RWPE2 (cell line): ENCODE data around the gene ZNF48.

ENCODE experiments used
- ATAC-seq: fragments of 200-7000 bp; cut with Tn5 transposase; 3 replicates; pipeline ENCODE4 v1.9.1; 2021; ENCODE audit warnings: low read depth
- DNase-seq: peaks from one replicate; pipeline ENCODE4 v3.0.0-alpha.2; 2020; ENCODE audit warnings: low spot score
- H3K27ac ChIP-seq: fragments of 450-650 bp; 2 replicates; pipeline ENCODE4 v1.5.1; 2017; ENCODE audit warnings: mild to moderate bottlenecking; ENCODE audit not compliant: poor library complexity, severe bottlenecking
- H3K27me3 ChIP-seq: fragments of 250-450 bp; sonication (Bioruptor Pico); 2 replicates; pipeline ENCODE4 v1.5.1; 2021; ENCODE audit warnings: mild to moderate bottlenecking, moderate library complexity; ENCODE audit not compliant: insufficient read depth, poor library complexity, severe bottlenecking
- H3K36me3 ChIP-seq: fragments of 250-450 bp; sonication (Bioruptor Pico); 2 replicates; pipeline ENCODE4 v1.5.1; 2020; ENCODE audit warnings: low read depth, mild to moderate bottlenecking, moderate library complexity
- H3K4me1 ChIP-seq: fragments of 250-450 bp; sonication (Bioruptor Pico); 2 replicates; pipeline ENCODE4 v1.5.1; 2021; ENCODE audit warnings: mild to moderate bottlenecking, moderate library complexity; ENCODE audit not compliant: insufficient read depth, poor library complexity, severe bottlenecking
- H3K4me3 ChIP-seq: fragments of 250-450 bp; sonication (Bioruptor Pico); 2 replicates; pipeline ENCODE4 v1.5.1; 2021; ENCODE audit warnings: mild to moderate bottlenecking, moderate library complexity; ENCODE audit not compliant: severe bottlenecking
- H3K9me3 ChIP-seq: fragments of 250-450 bp; sonication (Bioruptor Pico); 2 replicates; pipeline ENCODE4 v1.5.1; 2021; ENCODE audit warnings: mild to moderate bottlenecking, moderate library complexity; ENCODE audit not compliant: severe bottlenecking
- TF ChIP-seq, protein P1 (sequence below): fragments of 450-650 bp; IDR thresholded peaks from one replicate; pipeline ENCODE4 v1.5.1; 2017; ENCODE audit warnings: mild to moderate bottlenecking, moderate library complexity; ENCODE audit not compliant: poor library complexity, severe bottlenecking

The ZNF48 gene

DNA sequence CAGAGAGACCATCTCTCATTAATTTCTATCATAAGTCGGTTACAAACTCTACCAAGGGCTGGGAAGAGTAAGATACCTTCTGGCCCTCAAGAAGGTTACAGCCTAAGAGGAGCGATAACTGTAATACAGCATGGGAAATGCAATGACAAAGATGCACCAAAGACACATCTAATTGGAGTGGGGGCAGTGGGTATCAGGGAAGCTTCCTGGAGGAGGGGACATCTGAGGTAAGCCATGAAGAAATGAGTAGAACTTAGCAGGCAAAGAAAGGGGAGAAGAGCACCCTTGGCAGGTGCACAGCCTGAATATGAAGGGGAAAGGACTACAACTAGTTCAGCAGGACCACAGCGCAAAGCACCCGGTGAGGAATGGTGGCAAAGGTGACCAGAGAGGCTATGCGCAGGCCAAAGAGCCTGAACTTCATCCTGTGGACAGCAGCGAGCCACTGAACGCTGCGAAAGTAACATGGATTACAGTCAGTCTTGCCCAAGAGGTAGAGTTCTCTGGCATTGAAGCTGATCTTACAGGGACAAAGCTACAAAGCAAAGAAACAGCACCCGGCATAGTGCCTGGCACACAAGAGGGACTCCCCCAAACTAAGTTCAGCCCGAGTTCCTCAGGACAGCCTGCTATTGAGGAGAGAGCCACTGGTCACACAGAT lies 27.7 kb upstream of the ZNF48 start:
- H3K27me3 ChIP-seq, result no peaks in the 10 kb centered on the region
- peaks cover 54% of the 10 kb centered on the region for H3K36me3 ChIP-seq
- TF ChIP-seq, protein P1, sequence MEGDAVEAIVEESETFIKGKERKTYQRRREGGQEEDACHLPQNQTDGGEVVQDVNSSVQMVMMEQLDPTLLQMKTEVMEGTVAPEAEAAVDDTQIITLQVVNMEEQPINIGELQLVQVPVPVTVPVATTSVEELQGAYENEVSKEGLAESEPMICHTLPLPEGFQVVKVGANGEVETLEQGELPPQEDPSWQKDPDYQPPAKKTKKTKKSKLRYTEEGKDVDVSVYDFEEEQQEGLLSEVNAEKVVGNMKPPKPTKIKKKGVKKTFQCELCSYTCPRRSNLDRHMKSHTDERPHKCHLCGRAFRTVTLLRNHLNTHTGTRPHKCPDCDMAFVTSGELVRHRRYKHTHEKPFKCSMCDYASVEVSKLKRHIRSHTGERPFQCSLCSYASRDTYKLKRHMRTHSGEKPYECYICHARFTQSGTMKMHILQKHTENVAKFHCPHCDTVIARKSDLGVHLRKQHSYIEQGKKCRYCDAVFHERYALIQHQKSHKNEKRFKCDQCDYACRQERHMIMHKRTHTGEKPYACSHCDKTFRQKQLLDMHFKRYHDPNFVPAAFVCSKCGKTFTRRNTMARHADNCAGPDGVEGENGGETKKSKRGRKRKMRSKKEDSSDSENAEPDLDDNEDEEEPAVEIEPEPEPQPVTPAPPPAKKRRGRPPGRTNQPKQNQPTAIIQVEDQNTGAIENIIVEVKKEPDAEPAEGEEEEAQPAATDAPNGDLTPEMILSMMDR, result no peak
- H3K9me3 ChIP-seq, result no peaks in the 10 kb centered on the region
- ATAC-seq (no peak), DNase-seq (no peak)
- H3K4me3 ChIP-seq, result peak overlapping the region; percentile 92
- no peaks in the 10 kb centered on the region for H3K4me1 ChIP-seq
- peak overlapping the region; percentile 70 for H3K27ac ChIP-seq

DNA sequence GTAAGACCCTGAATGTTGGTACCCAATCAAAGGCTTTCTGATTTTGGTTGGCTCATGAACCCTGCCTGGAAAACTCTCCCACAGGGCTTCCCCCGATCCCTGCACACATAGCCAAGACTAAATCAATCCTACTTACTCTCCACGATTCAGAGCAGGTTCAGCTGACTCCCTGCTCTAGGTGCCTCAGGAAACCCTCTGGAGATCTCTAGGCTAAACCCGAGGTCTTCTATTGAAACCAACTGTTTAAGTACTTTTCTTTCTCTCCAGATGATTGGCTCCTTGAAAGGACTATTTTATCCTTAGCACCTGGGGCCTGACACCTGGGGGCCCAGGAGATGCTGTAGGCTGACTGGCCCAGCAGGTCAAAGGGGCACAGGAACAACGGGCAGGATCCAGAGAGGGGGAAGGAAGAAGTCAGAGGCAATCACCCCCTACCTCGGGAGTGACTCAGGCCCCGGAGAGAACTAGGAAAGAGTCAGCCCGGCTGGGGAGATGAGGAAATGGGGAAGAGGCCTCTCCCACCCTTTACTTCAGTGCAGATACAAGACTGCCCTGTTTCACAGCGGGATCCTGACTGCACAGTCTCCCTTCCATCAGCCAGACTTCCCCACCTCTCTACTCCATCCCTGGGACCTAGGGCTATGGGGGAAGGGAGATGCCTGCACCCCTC lies 27.0 kb upstream of the ZNF48 start:
- Histone ChIP-seq H3K27ac (peak overlapping the region; percentile 70), H3K36me3 (peaks cover 46% of the 10 kb centered on the region), H3K4me3 (peak overlapping the region; percentile 92), H3K4me1 (no peaks in the 10 kb centered on the region), H3K9me3 (no peaks in the 10 kb centered on the region), H3K27me3 (no peaks in the 10 kb centered on the region)
- TF ChIP-seq, protein P1, result no peak
- DNase-seq, result no peak
- ATAC-seq, result peak; percentile 14; the same call in 1 of the 3 replicates

DNA sequence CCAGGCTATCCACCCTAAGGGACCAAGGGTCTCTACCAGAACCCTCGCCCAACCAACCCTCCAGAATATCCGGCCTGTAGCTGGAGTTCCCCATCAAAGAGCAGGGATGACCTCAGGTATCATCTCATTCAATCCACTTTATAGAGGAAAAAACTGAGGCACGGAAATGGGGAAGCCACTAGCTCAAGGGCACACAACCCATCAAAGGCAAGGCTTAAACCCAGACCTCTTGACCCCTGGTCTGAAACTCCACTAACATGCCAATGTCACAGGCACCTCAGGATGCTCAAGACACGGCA lies 26.5 kb upstream of the ZNF48 start:
- ATAC-seq, result no peak

DNA sequence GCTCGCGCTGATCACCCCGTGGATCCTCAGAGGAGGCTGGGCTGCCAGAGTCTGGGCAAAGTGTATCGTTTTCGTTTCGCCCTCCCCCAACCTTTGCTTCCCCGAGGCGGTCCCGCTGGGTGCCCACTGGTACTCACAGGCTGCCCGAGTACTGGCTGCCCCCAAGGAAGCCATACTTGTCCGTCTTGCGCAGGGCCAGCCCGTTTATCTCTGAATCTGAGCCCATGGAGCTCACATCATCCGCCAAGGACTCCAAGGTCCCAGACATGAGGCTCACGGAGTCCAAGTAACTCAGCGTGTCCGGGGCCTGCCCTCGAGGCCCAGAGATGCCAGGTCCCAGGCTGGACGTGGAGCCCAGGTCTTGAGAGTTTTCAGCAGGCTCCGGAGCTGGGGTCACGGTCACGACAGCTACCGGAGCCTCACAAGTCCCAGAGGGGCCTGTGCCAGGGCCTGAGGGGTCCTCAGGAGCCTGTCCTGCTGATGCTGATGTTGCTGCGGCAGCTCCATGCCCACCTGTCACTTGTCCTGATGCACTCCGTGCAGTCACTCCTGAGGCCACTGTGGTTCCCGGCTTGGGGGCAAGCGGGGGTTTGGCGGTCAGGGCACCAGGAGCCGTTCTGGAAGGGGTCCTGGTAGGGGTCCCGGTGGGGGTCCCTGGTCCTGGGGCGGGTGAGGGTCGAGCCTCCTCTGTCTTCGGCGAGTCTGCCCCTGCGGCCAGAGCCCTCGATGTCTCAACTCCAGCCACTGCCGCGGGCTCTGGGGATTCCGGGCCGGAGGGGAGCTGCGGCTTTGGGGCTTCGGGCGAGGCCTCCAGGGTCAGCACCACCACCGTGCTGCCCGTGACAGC lies 25.9 kb upstream of the ZNF48 start:
- Histone ChIP-seq H3K4me3 (peak overlapping the region; percentile 92), H3K27me3 (no peaks in the 10 kb centered on the region), H3K36me3 (peaks cover 35% of the 10 kb centered on the region), H3K9me3 (no peaks in the 10 kb centered on the region), H3K27ac (peak overlapping the region; percentile 70), H3K4me1 (no peaks in the 10 kb centered on the region)
- TF ChIP-seq, protein P1, result no peak
- no peak for ATAC-seq
- DNase-seq, result no peak

More for the DNA sequence above, 26.5 kb upstream of the ZNF48 start:
- peaks cover 41% of the 10 kb centered on the region for H3K36me3 ChIP-seq
- no peaks in the 10 kb centered on the region for H3K4me1 ChIP-seq
- no peaks in the 10 kb centered on the region for H3K27me3 ChIP-seq
- no peaks in the 10 kb centered on the region for H3K9me3 ChIP-seq
- peak overlapping the region; percentile 70 for H3K27ac ChIP-seq
- DNase-seq, result no peak
- peak overlapping the region; percentile 92 for H3K4me3 ChIP-seq
- TF ChIP-seq, protein P1, result no peak
